Panc1 (cell line): Measurements from ENCODE around the gene MYO18A. TPM values are rescaled to one million over a fixed set of nuclear protein-coding genes. Genes with fewer than 3 reads are reported as not detected.

Experiments
- ATAC-seq: fragments of 200-7000 bp; cut with Tn5 transposase; 2 replicates; pipeline ENCODE4 v1.9.1; 2020; ENCODE audit warnings: mild to moderate bottlenecking, moderate library complexity
- BruUV-seq: library from RNA; stranded (reverse); fragments of 400-500 nt; replicated peaks from 2 replicates; lab custom pipeline; 2021; lab: Mats Ljungman, UMichigan
- CTCF ChIA-PET: fragments of 300-600 bp; sonication (Branson Sonifier 250); formaldehyde crosslinking; loops from one replicate; lab custom pipeline; 2022; ENCODE audit warnings: antibody characterized with exemption; lab: Charles Lee
- POLR2A ChIA-PET: fragments of 300-600 bp; sonication (Branson Sonifier 250); formaldehyde crosslinking; loops from one replicate; lab custom pipeline; 2022; ENCODE audit warnings: antibody characterized with exemption; lab: Charles Lee
- DNase-seq: peaks from one replicate; pipeline ENCODE4 v3.0.0-alpha.2; 2010; ENCODE audit warnings: low read depth, low spot score
- H3K27ac ChIP-seq: 2 replicates; pipeline ENCODE4 v1.5.1; 2011; ENCODE audit warnings: mild to moderate bottlenecking, low read length, inconsistent platforms
- H3K27me3 ChIP-seq: fragments of 200-500 bp; sonication (Bioruptor generic); 2 replicates; pipeline ENCODE4 v1.6.0; 2014; ENCODE audit warnings: low read length, inconsistent platforms; ENCODE audit not compliant: control insufficient read depth, insufficient read depth
- H3K36me3 ChIP-seq: fragments of 200-500 bp; sonication (Bioruptor generic); 2 replicates; pipeline ENCODE4 v1.5.1; 2014; ENCODE audit warnings: inconsistent platforms, mild to moderate bottlenecking, low read length, moderate library complexity; ENCODE audit not compliant: control insufficient read depth, insufficient read depth
- H3K4me1 ChIP-seq: 2 replicates; pipeline ENCODE4 v1.5.1; 2011; ENCODE audit warnings: inconsistent platforms, mild to moderate bottlenecking, low read length, moderate library complexity; ENCODE audit not compliant: control insufficient read depth, insufficient read depth
- H3K4me3 ChIP-seq, 2 experiments: 2 replicates each; pipeline ENCODE4 v1.5.1; 2011 to 2012; ENCODE audit warnings: low read depth in 2 of 2, low read length in 2 of 2, mild to moderate bottlenecking in 2 of 2, inconsistent platforms in 1 of 2, moderate library complexity in 1 of 2
- H3K9me3 ChIP-seq: fragments of 200-500 bp; sonication (Bioruptor generic); 2 replicates; pipeline ENCODE4 v1.5.1; 2014; ENCODE audit warnings: low read depth, mild to moderate bottlenecking, inconsistent platforms, low read length, moderate library complexity; ENCODE audit not compliant: control insufficient read depth, insufficient read depth
- CTCF ChIP-seq: fragments of 450-650 bp; IDR thresholded peaks from 2 replicates; pipeline ENCODE4 v1.5.1; 2017; ENCODE audit warnings: mild to moderate bottlenecking
- POLR2AphosphoS5 ChIP-seq: IDR thresholded peaks from 2 replicates; pipeline ENCODE4 v1.6.1; 2012; ENCODE audit warnings: mild to moderate bottlenecking, low read depth, low read length, moderate library complexity
- REST ChIP-seq, 2 experiments: IDR thresholded peaks; 2 replicates each; pipeline ENCODE4 v1.6.1; 2011 to 2012; ENCODE audit warnings: low read depth in 2 of 2, control low read depth in 1 of 2, low read length in 1 of 2, mild to moderate bottlenecking in 1 of 2, moderate library complexity in 1 of 2; ENCODE audit not compliant: insufficient read depth in 1 of 2
- SIN3A ChIP-seq: IDR thresholded peaks from 2 replicates; pipeline ENCODE4 v1.6.1; 2012; ENCODE audit warnings: low read depth, mild to moderate bottlenecking, low read length, moderate library complexity, borderline replicate concordance; ENCODE audit not compliant: insufficient read depth
- TCF7L2 ChIP-seq: IDR thresholded peaks from 2 replicates; pipeline ENCODE4 v1.6.1; 2011; ENCODE audit warnings: mild to moderate bottlenecking, low read depth, low read length, inconsistent platforms
- in situ Hi-C: cut with HindIII; loops from 2 replicates; pipeline ENCODE4 v1.10.0; 2016; ENCODE audit warnings: low sequenced_read_pairs, low pct_unique_long_range_greater_than_20kb
- intact Hi-C: fragments of 100-400 bp; cut with micrococcal nuclease; formaldehyde crosslinking; loops from one replicate; pipeline ENCODE4 v1.10.0; 2022; ENCODE audit not compliant: unreplicated experiment
- total RNA-seq: library from RNA; stranded (reverse); gene quantifications from one replicate; pipeline ENCODE4 v1.2.1, GENCODE V29; 2021; ENCODE audit not compliant: unreplicated experiment

MYO18A gene
- total RNA-seq, 1 experiment from 2014 or later: 108 TPM

- in situ Hi-C loops: no loop called here
- no peak for DNase-seq
Measured at GRCh38 chr17:29127840-29128239, 52.4 kb downstream of the MYO18A start.

GRCh38 chr17:29126268-29126930, 53.8 kb downstream of the MYO18A start:
- H3K27me3 ChIP-seq: no peaks in the 10 kb centered on the region
- no peak for ATAC-seq
- no peak overlapping the region for H3K27ac ChIP-seq
- no peak overlapping the region for H3K4me3 ChIP-seq
- in situ Hi-C loops (no loop called here), intact Hi-C loops (no loop called here)
- BruUV-seq: no TSS peak
- no peak for DNase-seq
- ChIA-PET POLR2A (no interaction called here), CTCF (interaction anchor here (0.6 kb wide), 1 partner anchor 22 kb away, joined by 3 read pairs; no protein-coding TSS in a partner anchor)
- peaks cover 8% of the 10 kb centered on the region for H3K4me1 ChIP-seq
- H3K36me3 ChIP-seq: no peaks in the 10 kb centered on the region
- H3K9me3 ChIP-seq: no peaks in the 10 kb centered on the region
- TF ChIP-seq CTCF: no peak
- TF ChIP-seq POLR2AphosphoS5: no peak
- TF ChIP-seq SIN3A: no peak
- TF ChIP-seq REST (IDR thresholded peaks at IDR 0.05; ENCODE audit: insufficient read depth in 1 of 2, low read depth in 2 of 2, low read length in 1 of 2): no peak
- no peak for TF ChIP-seq TCF7L2

More at GRCh38 chr17:29127840-29128239, 52.4 kb downstream of the MYO18A start:
- Histone ChIP-seq H3K4me1 (peaks cover 19% of the 10 kb centered on the region), H3K27me3 (no peaks in the 10 kb centered on the region), H3K36me3 (no peaks in the 10 kb centered on the region), H3K9me3 (no peaks in the 10 kb centered on the region), H3K27ac (no peak overlapping the region), H3K4me3 (no peak overlapping the region)
- no TSS peak for BruUV-seq
- ChIA-PET POLR2A (no interaction called here), CTCF (interaction anchor here (0.9 kb wide), 1 partner anchor 11 kb away, joined by 4 read pairs; no protein-coding TSS in a partner anchor)
- TF ChIP-seq POLR2AphosphoS5 (no peak), TCF7L2 (no peak), SIN3A (no peak), CTCF (no peak)
- no peak for ATAC-seq
- intact Hi-C loops: no loop called here
